GM13976 (cell line): ENCODE results near the gene YEATS2.
A peak's percentile ranks its signal among the peaks of the same experiment; 100 is the strongest.

Source experiments
- DNase-seq: peaks from one replicate; pipeline ENCODE4 v3.0.0; 2012; ENCODE audit warnings: low spot score
- in situ Hi-C: fragments of 300-500 bp; cut with MboI; formaldehyde crosslinking; loops from one replicate; pipeline ENCODE4 v1.12.0; 2022; ENCODE audit warnings: low sequenced_read_pairs, mixed read lengths, inconsistent platforms; ENCODE audit not compliant: unreplicated experiment
- TF ChIP-seq, protein P1 (sequence below): IDR thresholded peaks from 2 replicates; pipeline ENCODE4 v1.5.1; 2012; ENCODE audit warnings: borderline replicate concordance, mild to moderate bottlenecking; ENCODE audit not compliant: insufficient read depth; ENCODE audit errors: extremely low read depth, missing control alignments, control extremely low read depth

Gene YEATS2

DNA sequence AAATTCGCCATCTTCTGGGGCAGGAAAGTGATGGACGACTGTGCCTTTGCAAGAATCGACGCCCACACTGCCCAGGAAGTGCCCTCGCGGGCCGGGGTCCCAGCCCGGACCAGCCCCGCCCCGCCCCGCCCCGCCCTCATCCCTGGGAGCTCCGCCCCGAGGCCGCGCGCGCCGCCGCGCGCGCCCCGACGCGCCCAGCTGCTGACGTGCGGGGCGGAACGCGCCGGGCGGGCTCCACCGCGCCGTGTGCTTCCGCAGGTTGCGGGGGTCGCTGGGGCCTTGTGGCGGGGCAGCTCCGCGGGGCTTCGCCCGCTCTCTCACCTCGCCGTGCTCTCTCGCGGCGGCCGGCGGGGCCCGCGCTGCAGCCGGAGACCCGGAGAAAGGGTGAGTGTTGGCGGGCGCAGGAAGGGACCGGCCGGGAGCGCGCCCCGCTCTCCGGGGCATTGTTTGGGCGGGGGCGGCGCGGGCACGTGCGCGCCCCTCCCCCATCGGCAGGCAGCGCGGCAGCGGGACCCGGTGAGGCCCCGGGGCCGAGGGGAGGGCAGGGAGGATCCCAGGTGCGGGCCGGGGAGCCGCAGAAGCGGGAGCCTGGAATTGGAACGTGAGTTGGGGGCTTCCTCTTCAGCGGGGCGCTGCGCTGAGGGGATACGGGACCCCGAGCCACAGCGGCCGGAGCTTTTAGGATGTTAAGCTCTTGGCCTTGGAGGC, at the start of gene YEATS2:
Gene YEATS2, plus strand, starts transcription at position 188 of the 708 bp plus-strand sequence. CDS start 17,366 bp downstream, outside the sequence.
- peak; percentile 97 for DNase-seq
- TF ChIP-seq, protein P1, sequence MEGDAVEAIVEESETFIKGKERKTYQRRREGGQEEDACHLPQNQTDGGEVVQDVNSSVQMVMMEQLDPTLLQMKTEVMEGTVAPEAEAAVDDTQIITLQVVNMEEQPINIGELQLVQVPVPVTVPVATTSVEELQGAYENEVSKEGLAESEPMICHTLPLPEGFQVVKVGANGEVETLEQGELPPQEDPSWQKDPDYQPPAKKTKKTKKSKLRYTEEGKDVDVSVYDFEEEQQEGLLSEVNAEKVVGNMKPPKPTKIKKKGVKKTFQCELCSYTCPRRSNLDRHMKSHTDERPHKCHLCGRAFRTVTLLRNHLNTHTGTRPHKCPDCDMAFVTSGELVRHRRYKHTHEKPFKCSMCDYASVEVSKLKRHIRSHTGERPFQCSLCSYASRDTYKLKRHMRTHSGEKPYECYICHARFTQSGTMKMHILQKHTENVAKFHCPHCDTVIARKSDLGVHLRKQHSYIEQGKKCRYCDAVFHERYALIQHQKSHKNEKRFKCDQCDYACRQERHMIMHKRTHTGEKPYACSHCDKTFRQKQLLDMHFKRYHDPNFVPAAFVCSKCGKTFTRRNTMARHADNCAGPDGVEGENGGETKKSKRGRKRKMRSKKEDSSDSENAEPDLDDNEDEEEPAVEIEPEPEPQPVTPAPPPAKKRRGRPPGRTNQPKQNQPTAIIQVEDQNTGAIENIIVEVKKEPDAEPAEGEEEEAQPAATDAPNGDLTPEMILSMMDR: no peak
- in situ Hi-C loops: no loop called here

DNA sequence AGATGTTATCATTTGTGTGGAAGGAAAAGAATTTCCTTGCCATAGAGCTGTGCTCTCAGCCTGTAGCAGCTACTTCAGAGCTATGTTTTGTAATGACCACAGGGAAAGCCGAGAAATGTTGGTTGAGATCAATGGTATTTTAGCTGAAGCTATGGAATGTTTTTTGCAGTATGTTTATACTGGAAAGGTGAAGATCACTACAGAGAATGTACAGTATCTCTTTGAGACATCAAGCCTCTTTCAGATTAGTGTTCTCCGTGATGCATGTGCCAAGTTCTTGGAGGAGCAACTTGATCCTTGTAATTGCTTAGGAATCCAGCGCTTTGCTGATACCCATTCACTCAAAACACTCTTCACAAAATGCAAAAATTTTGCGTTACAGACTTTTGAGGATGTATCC, 47.0 kb upstream of the YEATS2 start:
- TF ChIP-seq, protein P1: no peak
- DNase-seq: no peak
- in situ Hi-C loops: no loop called here

DNA sequence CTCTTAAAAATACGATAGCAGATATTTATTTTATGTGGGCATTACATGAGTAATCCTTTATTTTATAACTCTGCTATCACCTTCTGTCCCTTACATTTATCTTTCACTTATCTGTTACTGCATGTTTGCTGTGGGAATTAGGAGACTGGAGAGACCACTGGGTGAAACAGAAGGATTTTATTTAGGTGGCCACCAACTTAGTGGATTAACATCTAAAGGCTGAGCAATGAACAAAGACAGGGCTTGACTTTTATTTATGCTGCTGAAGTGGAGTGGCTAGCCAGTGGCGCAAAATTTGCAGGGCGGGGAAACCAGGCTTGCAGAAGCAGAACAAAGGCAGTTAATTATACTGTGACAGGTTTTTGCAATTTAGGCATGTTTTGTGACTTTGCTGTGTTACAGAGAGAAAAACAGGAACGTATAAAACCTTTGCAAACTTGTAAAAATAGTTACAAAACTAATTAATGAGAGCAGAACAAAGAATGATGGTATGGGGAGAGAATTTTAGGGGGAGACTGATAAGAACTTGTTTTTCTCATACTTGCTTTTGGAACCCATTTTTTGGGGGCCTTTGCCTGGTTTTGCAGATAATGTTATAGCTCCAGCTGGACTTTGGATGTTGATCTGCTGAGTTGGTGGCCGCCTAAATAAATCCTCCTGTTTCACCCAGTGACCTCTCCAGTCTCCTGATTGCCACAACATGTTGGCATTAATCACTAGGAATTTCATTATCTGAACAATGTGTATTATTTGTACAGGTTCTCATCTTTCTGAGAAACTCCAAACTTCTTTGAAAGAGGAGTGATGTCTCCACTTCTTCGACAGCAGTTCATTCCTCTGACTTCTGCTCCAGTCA, 44.2 kb upstream of the YEATS2 start:
- TF ChIP-seq, protein P1: no peak
- DNase-seq: no peak
- in situ Hi-C loops: no loop called here

DNA sequence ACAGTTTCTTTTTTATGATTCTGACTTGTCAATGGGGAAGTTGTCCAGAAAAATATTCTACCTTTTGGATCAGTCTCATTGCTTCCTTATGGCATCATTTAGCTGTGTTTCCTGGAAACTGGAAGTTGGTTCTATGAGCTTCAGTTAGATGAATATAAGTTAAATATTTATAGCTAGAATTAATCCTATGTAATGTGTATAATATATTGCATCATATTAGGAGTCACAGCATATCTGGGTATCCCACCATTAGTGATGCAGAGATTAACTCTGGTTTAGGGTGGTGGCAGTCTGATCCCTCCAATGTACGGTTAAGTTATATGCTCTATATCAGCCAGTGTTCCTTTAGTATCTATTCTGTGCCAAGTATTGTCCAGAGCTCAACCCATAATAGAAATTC, 42.9 kb upstream of the YEATS2 start:
- in situ Hi-C loops: no loop called here
- TF ChIP-seq, protein P1: no peak
- no peak for DNase-seq

DNA sequence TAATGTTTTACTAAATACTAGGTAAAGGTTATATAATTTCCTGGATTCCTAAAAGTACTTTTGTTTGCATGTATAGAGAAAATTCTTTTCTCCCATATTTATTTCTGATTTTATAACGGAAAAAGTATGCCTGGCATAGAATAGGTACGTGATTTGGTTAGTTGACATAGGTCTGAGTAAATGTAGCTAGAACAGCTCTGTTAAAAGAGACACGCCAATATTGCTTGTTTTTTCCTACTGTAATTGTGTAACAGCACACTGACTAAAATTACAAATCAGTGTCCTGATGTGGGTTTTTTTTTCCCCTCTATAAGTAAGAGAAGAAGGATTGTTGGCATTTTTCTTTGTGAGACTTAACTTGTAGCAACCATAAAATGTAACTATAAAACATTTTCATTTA, 35.5 kb upstream of the YEATS2 start:
- DNase-seq: no peak
- TF ChIP-seq, protein P1: no peak
- in situ Hi-C loops: no loop called here

DNA sequence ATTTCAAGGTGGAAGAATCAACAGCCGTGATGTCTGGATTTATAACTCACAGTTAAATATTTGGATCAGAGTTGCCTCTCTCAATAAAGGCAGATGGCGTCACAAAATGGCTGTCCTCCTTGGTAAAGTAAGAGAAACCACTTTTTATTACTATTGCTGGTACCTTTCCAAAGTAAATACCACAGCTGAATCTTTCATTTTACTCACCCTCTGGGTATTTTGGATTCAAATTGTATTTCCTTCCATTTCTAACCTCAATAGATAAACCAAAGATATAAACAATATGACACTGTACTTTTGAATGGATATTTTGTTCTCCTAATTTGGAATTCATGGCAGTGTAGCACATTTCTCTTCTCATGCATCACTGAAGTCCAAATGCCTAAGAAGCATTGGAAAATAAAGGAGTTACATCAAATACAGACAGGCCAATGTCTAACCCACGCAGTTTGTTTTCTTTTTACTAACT, 32.6 kb upstream of the YEATS2 start:
- DNase-seq: no peak
- TF ChIP-seq, protein P1: no peak
- in situ Hi-C loops: no loop called here
